HuH-7.5 (cell line): ENCODE results near the gene ADGRV1.

Source experiments
- DNase-seq: peaks from one replicate; pipeline ENCODE4 v3.0.0; 2011; ENCODE audit warnings: low spot score

Gene ADGRV1

GRCh38 chr5:90873033-90873517 lies 314.5 kb downstream of the ADGRV1 start:
- no peak for DNase-seq

DNA sequence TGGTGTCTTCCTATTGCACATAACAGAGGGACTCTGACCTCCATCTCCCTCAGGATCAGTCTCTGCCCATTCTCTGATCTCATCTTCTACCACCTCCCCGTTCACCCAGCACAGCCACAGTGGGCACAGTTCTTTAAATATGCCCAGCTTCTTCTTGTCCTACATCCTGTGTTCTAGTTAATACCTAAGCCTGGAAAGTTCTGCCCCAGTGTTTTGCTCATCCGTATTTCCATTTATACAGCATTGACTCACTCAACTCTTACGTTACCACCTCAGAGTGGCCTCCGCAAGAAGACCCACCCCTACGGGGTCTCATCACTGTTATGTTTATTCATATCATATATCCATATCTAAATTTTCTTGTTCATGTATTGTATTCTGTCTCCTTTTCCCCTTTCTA lies 315.5 kb downstream of the ADGRV1 start:
- DNase-seq = no peak

- no peak for DNase-seq
Measured at GRCh38 chr5:90875456-90875855, 316.9 kb downstream of the ADGRV1 start.

- DNase-seq = no peak
Measured at GRCh38 chr5:90876366-90876765, 317.8 kb downstream of the ADGRV1 start.

DNA sequence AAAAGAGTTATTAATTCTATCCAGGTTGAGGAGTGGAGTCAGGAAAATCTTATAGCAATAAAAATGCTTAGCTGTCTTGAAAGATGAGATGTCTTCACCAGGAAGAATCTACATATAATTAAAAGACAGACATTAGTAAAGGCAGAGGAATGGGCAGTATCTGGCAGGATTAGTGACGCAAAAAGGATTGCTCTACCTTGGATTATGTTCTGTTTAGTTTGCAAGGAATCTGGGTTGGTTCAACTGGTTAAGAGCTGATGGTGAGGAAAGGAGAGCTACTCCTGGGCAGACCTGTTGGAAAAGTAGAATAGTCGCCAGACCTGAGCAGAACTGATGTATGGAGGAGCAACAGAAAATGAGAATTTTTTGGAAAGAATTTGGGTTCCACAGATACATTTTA lies 318.5 kb downstream of the ADGRV1 start:
- no peak for DNase-seq

DNA sequence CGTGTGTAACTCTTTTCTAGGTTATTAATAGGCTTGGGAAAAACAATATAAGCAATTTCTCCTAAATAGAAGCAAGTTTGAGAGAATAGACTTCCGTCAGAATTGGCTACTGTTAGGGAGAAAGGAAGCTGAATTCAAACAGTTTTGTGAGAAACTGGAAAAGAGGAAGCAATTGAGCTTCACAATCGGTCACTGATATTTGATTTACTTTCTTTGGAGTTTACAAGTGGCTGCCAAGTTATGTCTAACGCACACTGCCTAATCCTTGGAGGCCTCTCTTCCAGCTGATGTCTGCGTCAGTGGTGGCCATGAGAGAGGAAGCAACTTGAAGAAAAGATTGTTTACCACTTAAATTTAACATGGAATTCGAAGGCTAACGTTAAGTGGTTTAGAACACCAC lies 319.5 kb downstream of the ADGRV1 start:
- no peak for DNase-seq

GRCh38 chr5:90878549-90879196 lies 320.1 kb downstream of the ADGRV1 start:
- DNase-seq = no peak

- no peak for DNase-seq
Measured at GRCh38 chr5:90881626-90882150, 323.1 kb downstream of the ADGRV1 start.

DNA sequence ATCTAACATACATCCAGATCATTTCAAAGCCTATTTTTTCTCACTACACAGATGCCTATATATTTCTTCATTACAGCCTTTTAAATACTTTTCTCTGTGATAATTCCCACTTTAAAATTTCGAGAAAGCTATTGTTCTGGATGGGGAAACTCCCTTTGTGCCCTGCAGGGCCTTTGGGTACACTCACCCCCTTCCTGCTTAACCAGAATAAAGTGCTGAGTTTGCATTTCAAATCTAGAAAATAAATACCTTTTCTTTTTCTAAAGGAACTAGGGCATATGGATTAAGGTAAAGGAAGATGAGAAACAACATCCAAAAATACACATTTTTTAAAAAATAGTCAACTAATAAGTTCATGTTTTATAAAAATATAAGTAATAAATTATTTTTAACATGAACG lies 323.9 kb downstream of the ADGRV1 start:
- no peak for DNase-seq

- DNase-seq = no peak
Measured at GRCh38 chr5:90885180-90885868, 326.7 kb downstream of the ADGRV1 start.

- no peak for DNase-seq
Measured at GRCh38 chr5:90886381-90886780, 327.8 kb downstream of the ADGRV1 start.

- no peak for DNase-seq
Measured at GRCh38 chr5:90888511-90889324, 330.1 kb downstream of the ADGRV1 start.

DNA sequence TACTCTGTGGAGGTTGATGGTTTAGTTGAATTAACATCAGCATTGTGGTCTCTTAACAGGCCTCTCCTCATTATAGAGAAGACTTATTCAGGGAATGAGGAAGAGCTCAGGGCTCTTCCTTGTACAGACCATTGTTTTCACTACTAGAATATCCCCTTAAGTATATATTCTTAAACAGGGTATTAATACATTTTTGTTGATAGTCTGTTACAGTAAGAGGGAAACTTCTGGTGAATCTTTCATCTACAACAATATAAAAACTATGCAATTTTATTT lies 330.7 kb downstream of the ADGRV1 start:
- DNase-seq = no peak

DNA sequence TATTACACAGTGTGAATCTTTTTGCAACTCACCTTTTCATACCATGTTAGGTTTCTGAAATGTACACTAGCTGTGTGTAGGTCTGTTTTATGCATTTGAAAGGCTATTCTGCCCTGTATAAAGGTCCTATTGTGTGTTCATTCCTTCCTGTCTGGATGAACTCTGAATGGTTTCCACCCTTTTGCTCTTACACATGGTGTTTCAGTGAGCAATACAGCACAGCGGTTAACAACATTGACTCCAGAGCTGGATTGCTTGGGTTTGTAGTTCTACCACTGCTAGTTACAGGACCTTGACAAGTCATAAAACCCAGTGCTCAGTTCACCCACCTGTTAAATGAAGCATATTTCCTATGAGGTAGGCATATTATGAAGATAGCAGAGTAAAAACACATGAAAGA lies 331.6 kb downstream of the ADGRV1 start:
- no peak for DNase-seq

DNA sequence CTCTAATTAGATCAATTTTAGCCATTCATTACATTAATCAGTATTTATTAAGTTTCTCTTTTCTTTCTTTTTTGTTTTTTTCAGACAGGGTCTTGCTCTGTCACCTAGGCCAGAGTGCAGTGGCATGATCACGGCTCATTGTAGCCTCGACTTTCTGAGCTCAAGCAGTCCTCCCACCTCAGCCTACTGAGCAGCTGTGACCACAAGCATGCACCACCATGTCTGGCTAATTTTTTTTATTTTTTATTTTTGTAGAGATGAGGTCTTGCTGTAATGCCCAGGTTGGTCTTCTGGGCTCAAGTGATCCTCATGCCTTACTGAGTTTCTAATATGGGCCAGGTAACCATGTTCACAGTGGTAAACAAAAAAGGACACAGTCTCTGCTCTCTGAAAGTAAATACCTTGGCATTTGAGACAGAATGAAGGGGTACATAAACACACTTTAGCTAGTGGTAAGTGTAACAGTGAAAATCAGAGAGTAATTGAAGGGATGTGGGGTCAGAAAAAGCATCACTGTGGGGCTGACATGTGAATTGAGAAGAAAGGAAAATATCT lies 336.3 kb downstream of the ADGRV1 start:
- DNase-seq = no peak

GRCh38 chr5:90897618-90898017 lies 339.0 kb downstream of the ADGRV1 start:
- DNase-seq = no peak

DNA sequence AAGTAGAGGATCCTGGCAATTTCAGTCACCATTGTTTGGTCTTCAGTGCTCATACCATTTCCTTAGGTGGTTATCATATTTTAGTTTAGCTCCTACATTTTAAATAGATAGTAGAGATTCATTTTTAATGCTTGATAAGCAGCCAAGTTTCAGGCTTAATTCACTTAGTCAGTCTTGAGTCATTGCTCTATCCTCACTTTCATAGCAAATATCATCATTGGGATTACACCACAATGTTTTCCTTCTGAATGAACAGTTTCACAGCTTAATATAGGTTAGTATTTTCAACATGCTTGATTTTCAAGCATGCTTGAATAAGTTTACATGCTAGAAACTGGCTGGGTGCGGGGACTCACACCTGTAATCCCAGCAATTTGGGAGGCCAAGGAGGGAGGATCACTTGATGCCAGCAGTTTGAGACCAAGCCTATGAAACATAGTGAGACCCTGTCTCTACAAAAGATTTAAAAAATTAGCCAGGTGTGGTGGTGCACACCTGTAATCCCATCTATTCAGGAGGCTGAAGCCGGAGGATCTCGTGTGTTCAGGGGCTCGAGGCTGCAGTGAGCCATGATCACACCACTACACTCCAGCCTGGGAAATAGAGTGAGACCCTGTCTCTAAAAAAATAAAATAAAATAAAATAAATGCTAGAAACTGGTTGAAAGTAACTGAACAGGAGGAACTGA lies 339.9 kb downstream of the ADGRV1 start:
- DNase-seq = no peak

GRCh38 chr5:90899014-90899604 lies 340.5 kb downstream of the ADGRV1 start:
- no peak for DNase-seq

DNA sequence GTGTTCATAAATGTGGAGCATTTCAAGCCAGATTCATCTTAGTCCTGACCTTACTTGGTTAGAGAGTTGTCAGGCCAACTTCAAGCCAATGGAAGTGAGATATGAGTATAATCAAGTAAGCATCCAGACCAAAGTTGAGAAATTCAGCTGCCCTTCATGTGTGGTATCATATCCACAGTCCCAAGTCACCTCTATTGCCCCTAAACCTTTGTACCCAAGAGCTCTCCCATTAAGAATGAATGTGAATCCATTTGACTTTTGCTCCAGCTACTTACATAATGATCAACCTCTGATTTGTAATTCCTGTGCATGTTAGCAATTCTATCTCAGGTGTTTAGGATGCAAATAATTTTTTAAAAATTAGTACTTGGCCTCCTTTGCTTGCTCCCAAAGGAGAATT lies 342.7 kb downstream of the ADGRV1 start:
- no peak for DNase-seq

- DNase-seq = no peak
Measured at GRCh38 chr5:90902170-90902569, 343.6 kb downstream of the ADGRV1 start.

GRCh38 chr5:90902651-90903386 lies 344.2 kb downstream of the ADGRV1 start:
- DNase-seq = no peak
